ENCODE measurements around the gene LBR. TPM values are rescaled to one million over a fixed set of nuclear protein-coding genes. Genes with fewer than 3 reads are reported as not detected.
A peak's percentile ranks its signal among the peaks of the same experiment; 100 is the strongest.
"Not testable (repeated sequence)": the region's sequence is repeated elsewhere in the genome, so short reads cannot be mapped to it uniquely, and the experiment has no call there.

Gene LBR
- total RNA-seq, 1 donor from 2014 or later: 56.4 TPM

DNA sequence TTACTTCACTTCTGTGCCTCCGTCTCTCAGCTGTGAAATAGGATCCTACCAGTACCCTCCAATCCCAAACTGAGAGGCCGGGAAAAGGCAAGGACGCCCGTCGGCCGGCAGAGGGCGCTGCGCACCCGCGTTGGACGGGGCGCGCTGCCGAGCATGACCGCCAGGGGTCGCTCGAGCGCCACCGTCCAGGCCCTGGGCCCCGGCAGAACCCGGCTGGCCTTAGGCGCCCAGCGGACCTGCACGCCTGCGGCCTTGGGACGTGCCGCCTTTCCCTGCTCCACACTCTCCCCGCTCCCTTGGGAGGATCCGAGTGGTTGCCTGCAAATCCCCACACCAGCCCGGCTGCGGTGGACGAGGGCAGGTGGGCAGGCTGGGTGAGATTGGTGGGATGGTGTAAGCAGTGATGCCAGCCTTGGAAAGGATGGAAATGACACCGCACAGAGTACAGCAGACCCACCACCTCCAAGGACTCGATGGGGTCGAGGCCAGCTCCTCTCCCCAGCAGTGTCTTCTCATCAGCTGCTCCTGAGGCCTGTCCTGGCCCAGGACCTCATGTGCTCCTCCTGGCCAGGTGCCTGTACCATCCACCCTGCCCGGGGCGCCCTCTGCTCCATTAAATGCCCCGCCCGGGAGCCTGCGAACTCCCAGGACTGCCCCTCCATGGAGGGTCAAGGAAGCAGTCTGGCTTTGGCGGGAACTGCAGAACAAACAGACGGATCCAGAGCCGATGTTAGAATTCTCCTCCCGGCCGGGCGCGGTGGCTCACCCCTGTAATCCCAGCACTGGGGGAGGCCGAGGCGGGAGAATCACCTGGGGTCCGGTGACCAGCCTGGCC is 47.4 kb upstream of the LBR start:
- peak; percentile 92 to 97 for ATAC-seq
- Histone ChIP-seq H3K27me3 (ENCODE audit: low read depth) (no peaks in the 10 kb centered on the region), H3K27ac (no peak overlapping the region), H3K4me3 (peak overlapping the region; percentile 25), H3K36me3 (no peaks in the 10 kb centered on the region), H3K4me1 (peaks cover 10% of the 10 kb centered on the region), H3K9me3 (no peaks in the 10 kb centered on the region)
- peak; percentile 80 for DNase-seq
- TF ChIP-seq, protein P1, sequence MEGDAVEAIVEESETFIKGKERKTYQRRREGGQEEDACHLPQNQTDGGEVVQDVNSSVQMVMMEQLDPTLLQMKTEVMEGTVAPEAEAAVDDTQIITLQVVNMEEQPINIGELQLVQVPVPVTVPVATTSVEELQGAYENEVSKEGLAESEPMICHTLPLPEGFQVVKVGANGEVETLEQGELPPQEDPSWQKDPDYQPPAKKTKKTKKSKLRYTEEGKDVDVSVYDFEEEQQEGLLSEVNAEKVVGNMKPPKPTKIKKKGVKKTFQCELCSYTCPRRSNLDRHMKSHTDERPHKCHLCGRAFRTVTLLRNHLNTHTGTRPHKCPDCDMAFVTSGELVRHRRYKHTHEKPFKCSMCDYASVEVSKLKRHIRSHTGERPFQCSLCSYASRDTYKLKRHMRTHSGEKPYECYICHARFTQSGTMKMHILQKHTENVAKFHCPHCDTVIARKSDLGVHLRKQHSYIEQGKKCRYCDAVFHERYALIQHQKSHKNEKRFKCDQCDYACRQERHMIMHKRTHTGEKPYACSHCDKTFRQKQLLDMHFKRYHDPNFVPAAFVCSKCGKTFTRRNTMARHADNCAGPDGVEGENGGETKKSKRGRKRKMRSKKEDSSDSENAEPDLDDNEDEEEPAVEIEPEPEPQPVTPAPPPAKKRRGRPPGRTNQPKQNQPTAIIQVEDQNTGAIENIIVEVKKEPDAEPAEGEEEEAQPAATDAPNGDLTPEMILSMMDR (IDR thresholded peaks at IDR 0.05): peak; percentile 100
- intact Hi-C loops (cut with DNase I): loop anchor here (10.0 kb wide), 1 partner anchor 500 kb away; no protein-coding TSS in a partner anchor

DNA sequence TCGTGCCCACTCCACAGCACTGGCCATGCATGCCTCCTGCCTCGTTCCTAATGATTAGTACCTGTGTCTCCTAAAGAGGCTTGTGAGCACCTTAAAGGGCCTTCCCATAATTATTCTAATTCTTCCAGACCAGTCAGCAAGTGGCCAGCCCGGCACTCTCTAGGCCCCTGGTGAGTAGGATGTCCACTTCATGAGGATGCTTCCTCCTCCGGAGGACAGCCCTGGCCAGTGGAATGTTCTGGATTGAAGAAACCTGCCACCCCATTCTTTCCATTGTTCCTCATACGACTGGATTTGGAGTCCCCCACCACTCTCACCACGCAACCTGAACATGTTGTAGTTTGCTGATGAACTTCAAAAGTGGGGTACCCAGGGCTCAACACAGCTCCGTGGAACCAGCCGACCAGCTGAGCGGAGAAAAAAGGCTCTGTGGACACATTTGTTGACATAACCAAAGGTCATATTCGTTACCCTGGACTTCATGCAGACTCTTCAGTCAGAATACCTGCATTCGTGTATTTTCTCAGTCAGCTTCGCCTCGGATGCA is 46.7 kb upstream of the LBR start:
- TF ChIP-seq, protein P1 (IDR thresholded peaks at IDR 0.05): no peak
- Histone ChIP-seq H3K27me3 (ENCODE audit: low read depth) (no peaks in the 10 kb centered on the region), H3K4me3 (no peak overlapping the region), H3K36me3 (no peaks in the 10 kb centered on the region), H3K9me3 (no peaks in the 10 kb centered on the region), H3K4me1 (peaks cover 10% of the 10 kb centered on the region), H3K27ac (no peak overlapping the region)
- DNase-seq (no peak), ATAC-seq (no peak)
- intact Hi-C loops (cut with DNase I): loop anchor here (10.0 kb wide), 1 partner anchor 500 kb away; no protein-coding TSS in a partner anchor

DNA sequence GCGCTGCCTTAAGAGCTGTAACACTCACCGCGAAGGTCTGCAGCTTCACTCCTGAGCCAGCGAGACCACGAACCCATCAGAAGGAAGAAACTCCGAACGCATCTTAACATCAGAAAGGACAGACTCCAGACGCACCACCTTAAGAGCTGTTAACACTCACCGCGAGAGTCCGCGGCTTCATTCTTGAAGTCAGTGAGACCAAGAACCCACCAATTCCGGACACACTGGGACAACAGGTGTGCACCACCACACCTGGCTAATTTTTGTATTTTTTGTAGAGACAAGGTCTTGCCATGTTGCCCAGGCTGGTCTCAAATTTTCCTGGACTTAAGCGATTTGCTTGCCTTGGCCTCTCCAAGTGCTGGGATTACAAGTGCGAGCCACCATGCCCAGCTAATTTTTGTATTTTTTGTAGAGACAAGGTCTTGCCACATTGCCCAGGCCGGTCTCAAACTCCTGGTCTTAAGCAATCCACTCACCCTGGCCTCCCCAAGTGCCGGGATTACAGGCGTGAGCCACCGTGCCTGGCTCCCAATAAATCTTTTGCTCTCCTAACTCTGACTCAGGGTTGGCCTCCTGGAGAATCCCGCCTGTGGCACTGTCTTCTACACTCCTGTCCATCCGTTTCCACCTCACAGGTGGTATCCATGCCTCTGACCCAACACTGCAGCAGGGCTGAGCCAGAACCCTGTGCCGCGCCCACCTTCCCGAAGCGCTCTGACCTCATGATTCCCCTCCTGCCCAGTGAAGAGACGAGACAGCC is 46.0 kb upstream of the LBR start:
- not testable (repeated sequence) for H3K4me3 ChIP-seq; H3K9me3 ChIP-seq; DNase-seq; H3K36me3 ChIP-seq; H3K27me3 ChIP-seq (ENCODE audit: low read depth); H3K27ac ChIP-seq
- intact Hi-C loops (cut with DNase I): loop anchor here (10.0 kb wide), 1 partner anchor 501 kb away; no protein-coding TSS in a partner anchor
- H3K4me1 ChIP-seq: peaks cover 10% of the 10 kb centered on the region
- peak in 1 of 2 donors; percentile 3 for ATAC-seq

DNA sequence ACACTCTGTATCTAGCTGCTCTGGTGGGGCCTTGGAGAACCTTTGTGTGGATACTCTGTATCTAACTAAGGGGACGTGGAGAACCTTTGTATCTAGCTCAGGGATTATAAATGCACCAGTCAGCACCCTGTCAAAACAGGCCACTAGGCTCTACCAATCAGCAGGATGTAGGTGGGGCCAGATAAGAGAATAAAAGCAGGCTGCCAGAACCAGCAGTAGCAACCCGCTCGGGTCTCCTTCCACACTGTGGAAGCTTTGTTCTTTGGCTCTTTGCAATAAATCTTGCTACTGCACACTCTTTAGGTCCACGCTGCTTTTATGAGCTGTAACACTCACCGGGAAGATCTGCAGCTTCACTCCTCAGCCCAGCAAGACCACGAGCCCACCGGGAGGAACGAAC is 45.4 kb upstream of the LBR start:
- intact Hi-C loops (cut with DNase I): loop anchor here (10.0 kb wide), 1 partner anchor 502 kb away; no protein-coding TSS in a partner anchor
- not testable (repeated sequence) for H3K36me3 ChIP-seq; H3K27me3 ChIP-seq (ENCODE audit: low read depth); ATAC-seq; H3K9me3 ChIP-seq; DNase-seq; H3K4me3 ChIP-seq; H3K27ac ChIP-seq
- peaks cover 13% of the 10 kb centered on the region for H3K4me1 ChIP-seq

DNA sequence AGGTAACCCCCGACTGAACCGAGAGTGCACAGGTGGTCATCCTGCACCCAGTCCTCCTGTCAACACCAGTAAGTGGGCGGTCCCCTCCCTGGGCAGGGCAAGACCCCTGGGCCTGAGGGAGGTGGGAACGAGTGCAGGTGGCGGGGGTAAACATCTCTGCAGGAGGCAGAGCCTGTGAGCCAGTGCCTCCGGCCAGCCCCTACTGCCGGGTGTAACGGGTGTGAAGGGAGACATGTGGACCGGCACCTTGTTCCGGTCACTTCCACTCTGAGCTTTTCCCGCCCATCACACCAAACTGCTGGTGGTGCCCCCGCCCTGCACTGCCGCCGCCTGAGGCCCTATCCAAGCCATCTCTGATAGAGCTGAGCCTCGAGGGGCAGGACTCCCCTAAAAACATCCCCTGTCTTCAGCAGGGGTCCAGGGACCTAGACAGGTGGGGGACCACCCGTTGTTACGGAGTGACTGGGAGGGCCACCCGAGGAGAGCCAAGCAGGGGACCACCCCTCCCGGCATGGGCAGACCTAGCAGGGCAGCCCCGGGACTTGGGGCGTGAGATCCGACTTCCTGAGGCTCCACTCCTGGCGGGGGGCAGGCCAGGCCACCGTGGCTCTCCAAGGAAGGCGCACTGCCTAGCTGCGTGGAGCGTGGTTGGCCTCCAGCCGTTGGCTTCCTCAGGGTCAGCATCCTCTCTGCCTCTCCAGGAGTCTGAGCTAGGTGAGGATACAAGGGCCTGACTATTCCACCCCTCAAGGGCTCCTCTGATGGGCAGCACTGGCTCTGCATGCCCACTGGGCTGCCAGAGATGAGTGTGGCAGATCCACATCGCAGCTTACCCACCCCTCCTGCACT is 43.8 kb upstream of the LBR start:
- Histone ChIP-seq H3K36me3 (no peaks in the 10 kb centered on the region), H3K27me3 (ENCODE audit: low read depth) (no peaks in the 10 kb centered on the region), H3K4me3 (no peak overlapping the region), H3K9me3 (no peaks in the 10 kb centered on the region), H3K4me1 (peaks cover 28% of the 10 kb centered on the region), H3K27ac (no peak overlapping the region)
- ATAC-seq (no peak), DNase-seq (no peak)
- intact Hi-C loops (cut with DNase I): loop anchor here (10.0 kb wide), 1 partner anchor 503 kb away; no protein-coding TSS in a partner anchor
- TF ChIP-seq, protein P1 (IDR thresholded peaks at IDR 0.05): no peak

DNA sequence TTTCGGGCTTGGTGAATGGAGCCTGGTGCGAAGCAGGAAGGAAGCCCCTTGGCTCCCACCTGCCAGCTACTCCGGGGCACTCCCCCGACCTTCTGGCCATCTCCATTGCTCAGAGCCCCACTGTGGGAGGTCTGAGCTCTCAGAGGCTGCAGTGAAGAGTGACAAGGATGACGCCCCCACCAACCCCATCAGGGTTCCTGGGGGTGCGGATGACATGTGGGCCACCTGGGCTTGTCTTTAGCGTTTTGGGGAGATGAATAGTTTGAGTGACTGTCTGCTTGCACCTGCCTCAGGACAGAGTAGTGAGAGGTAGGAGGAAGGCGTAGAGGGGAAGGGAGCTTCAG is 43.2 kb upstream of the LBR start:
- Histone ChIP-seq H3K4me1 (peaks cover 30% of the 10 kb centered on the region), H3K27me3 (ENCODE audit: low read depth) (no peaks in the 10 kb centered on the region), H3K9me3 (no peaks in the 10 kb centered on the region), H3K27ac (no peak overlapping the region), H3K36me3 (no peaks in the 10 kb centered on the region), H3K4me3 (no peak overlapping the region)
- ATAC-seq (no peak), DNase-seq (no peak)
- TF ChIP-seq, protein P1 (IDR thresholded peaks at IDR 0.05): no peak
- intact Hi-C loops (cut with DNase I): loop anchor here (10.0 kb wide), 1 partner anchor 504 kb away; no protein-coding TSS in a partner anchor

All from lower lobe of right lung (tissue), 2 donors.